IMR-90 (cell line): ENCODE measurements around the gene ADD3.

Experiments
- BHLHE40 ChIP-seq: fragments of 150-350 bp; IDR thresholded peaks from 2 replicates; pipeline ENCODE4 v1.6.1; 2016; ENCODE audit warnings: mild to moderate bottlenecking, low read depth, low read length
- CEBPB ChIP-seq: IDR thresholded peaks from 2 replicates; pipeline ENCODE4 v1.6.1; 2012; ENCODE audit warnings: low read depth, low read length, improper control_type of control experiment
- CTCF ChIP-seq: conservative IDR thresholded peaks from 2 replicates; pipeline ENCODE4 v1.5.1; 2012; ENCODE audit warnings: mild to moderate bottlenecking, low read depth, low read length, improper control_type of control experiment
- ELK1 ChIP-seq: fragments of 150-350 bp; IDR thresholded peaks from 2 replicates; pipeline ENCODE4 v1.6.1; 2016; ENCODE audit warnings: low read depth, mild to moderate bottlenecking, low read length, moderate library complexity, borderline replicate concordance
- POLR2A ChIP-seq: IDR thresholded peaks from 2 replicates; pipeline ENCODE4 v1.6.1; 2012; ENCODE audit warnings: mild to moderate bottlenecking, low read depth, low read length
- SMC3 ChIP-seq: fragments of 150-350 bp; IDR thresholded peaks from 2 replicates; pipeline ENCODE4 v1.6.1; 2016; ENCODE audit warnings: low read depth, mild to moderate bottlenecking, antibody characterized with exemption, low read length, moderate library complexity
- USF2 ChIP-seq: fragments of 150-350 bp; IDR thresholded peaks from 2 replicates; pipeline ENCODE4 v1.6.1; 2017; ENCODE audit warnings: mild to moderate bottlenecking, antibody characterized with exemption, low read length, low read depth

- TF ChIP-seq POLR2A: no peak
- no peak for TF ChIP-seq USF2
- TF ChIP-seq CTCF: no peak
- no peak for TF ChIP-seq BHLHE40
- no peak for TF ChIP-seq ELK1
- no peak for TF ChIP-seq SMC3
- no peak for TF ChIP-seq CEBPB
These were observed 31.1 kb upstream of the ADD3 start for GRCh38 chr10:109976681-109977080.
